Measurements from ENCODE around the gene FBXO40.

Gene FBXO40

GRCh38 chr3:121648219-121648958 lies 55.2 kb downstream of the FBXO40 start:
- Histone ChIP-seq H3K36me3 (ENCODE audit: control insufficient read depth in 2 of 2, insufficient read depth in 2 of 2, low read length in 2 of 2) (peaks cover 0 to 3% of the 10 kb centered on the region in 2 donors), H3K27ac (ENCODE audit: low read length) (no peak overlapping the region), H3K9me3 (ENCODE audit: control insufficient read depth in 2 of 2, low read length in 2 of 2) (no peaks in the 10 kb centered on the region), H3K27me3 (ENCODE audit: control insufficient read depth in 1 of 2, insufficient read depth in 2 of 2, low read length in 2 of 2) (no peaks in the 10 kb centered on the region), H3K4me1 (ENCODE audit: control insufficient read depth, insufficient read depth, low read length) (no peaks in the 10 kb centered on the region), H3K4me3 (ENCODE audit: low read length in 2 of 2) (peak overlapping the region; percentile 3 to 13), H3K9ac (ENCODE audit: low read length in 2 of 2) (no peak overlapping the region)

GRCh38 chr3:121649645-121650044 lies 56.5 kb downstream of the FBXO40 start:
- no peaks in the 10 kb centered on the region for H3K4me1 ChIP-seq (ENCODE audit: control insufficient read depth, insufficient read depth, low read length)
- no peak overlapping the region for H3K27ac ChIP-seq (ENCODE audit: low read length)
- H3K9ac ChIP-seq (ENCODE audit: low read length in 2 of 2), result no peak overlapping the region
- no peaks in the 10 kb centered on the region for H3K9me3 ChIP-seq (ENCODE audit: control insufficient read depth in 2 of 2, low read length in 2 of 2)
- no peaks in the 10 kb centered on the region for H3K27me3 ChIP-seq (ENCODE audit: control insufficient read depth in 1 of 2, insufficient read depth in 2 of 2, low read length in 2 of 2)
- H3K36me3 ChIP-seq (ENCODE audit: control insufficient read depth in 2 of 2, insufficient read depth in 2 of 2, low read length in 2 of 2), result peaks cover 0 to 1% of the 10 kb centered on the region in 2 donors
- H3K4me3 ChIP-seq (ENCODE audit: low read length in 2 of 2), result no peak overlapping the region

- H3K36me3 ChIP-seq (ENCODE audit: control insufficient read depth in 2 of 2, insufficient read depth in 2 of 2, low read length in 2 of 2), result no peaks in the 10 kb centered on the region
- H3K27ac ChIP-seq (ENCODE audit: low read length), result no peak overlapping the region
- no peak overlapping the region for H3K4me3 ChIP-seq (ENCODE audit: low read length in 2 of 2)
- H3K27me3 ChIP-seq (ENCODE audit: control insufficient read depth in 1 of 2, insufficient read depth in 2 of 2, low read length in 2 of 2), result no peaks in the 10 kb centered on the region
- H3K4me1 ChIP-seq (ENCODE audit: control insufficient read depth, insufficient read depth, low read length), result no peaks in the 10 kb centered on the region
- no peaks in the 10 kb centered on the region for H3K9me3 ChIP-seq (ENCODE audit: control insufficient read depth in 2 of 2, low read length in 2 of 2)
- H3K9ac ChIP-seq (ENCODE audit: low read length in 2 of 2), result no peak overlapping the region
Measured at GRCh38 chr3:121651684-121652083, 58.5 kb downstream of the FBXO40 start.

- no peak overlapping the region for H3K9ac ChIP-seq (ENCODE audit: low read length in 2 of 2)
- no peaks in the 10 kb centered on the region for H3K27me3 ChIP-seq (ENCODE audit: control insufficient read depth in 1 of 2, insufficient read depth in 2 of 2, low read length in 2 of 2)
- H3K36me3 ChIP-seq (ENCODE audit: control insufficient read depth in 2 of 2, insufficient read depth in 2 of 2, low read length in 2 of 2), result no peaks in the 10 kb centered on the region
- no peak overlapping the region for H3K27ac ChIP-seq (ENCODE audit: low read length)
- no peaks in the 10 kb centered on the region for H3K4me1 ChIP-seq (ENCODE audit: control insufficient read depth, insufficient read depth, low read length)
- no peak overlapping the region for H3K4me3 ChIP-seq (ENCODE audit: low read length in 2 of 2)
- H3K9me3 ChIP-seq (ENCODE audit: control insufficient read depth in 2 of 2, low read length in 2 of 2), result no peaks in the 10 kb centered on the region
Measured at GRCh38 chr3:121654493-121655385, 61.6 kb downstream of the FBXO40 start.

GRCh38 chr3:121658716-121659435 lies 65.7 kb downstream of the FBXO40 start:
- peaks cover 8 to 14% of the 10 kb centered on the region in 2 donors for H3K36me3 ChIP-seq (ENCODE audit: control insufficient read depth in 2 of 2, insufficient read depth in 2 of 2, low read length in 2 of 2)
- H3K4me1 ChIP-seq (ENCODE audit: control insufficient read depth, insufficient read depth, low read length), result no peaks in the 10 kb centered on the region
- no peak overlapping the region for H3K27ac ChIP-seq (ENCODE audit: low read length)
- H3K4me3 ChIP-seq (ENCODE audit: low read length in 2 of 2), result no peak overlapping the region
- H3K9me3 ChIP-seq (ENCODE audit: control insufficient read depth in 2 of 2, low read length in 2 of 2), result no peaks in the 10 kb centered on the region
- H3K9ac ChIP-seq (ENCODE audit: low read length in 2 of 2), result no peak overlapping the region
- no peaks in the 10 kb centered on the region for H3K27me3 ChIP-seq (ENCODE audit: control insufficient read depth in 1 of 2, insufficient read depth in 2 of 2, low read length in 2 of 2)

- peaks cover 14 to 21% of the 10 kb centered on the region in 2 donors for H3K36me3 ChIP-seq (ENCODE audit: control insufficient read depth in 2 of 2, insufficient read depth in 2 of 2, low read length in 2 of 2)
- no peaks in the 10 kb centered on the region for H3K27me3 ChIP-seq (ENCODE audit: control insufficient read depth in 1 of 2, insufficient read depth in 2 of 2, low read length in 2 of 2)
- H3K27ac ChIP-seq (ENCODE audit: low read length), result no peak overlapping the region
- H3K9me3 ChIP-seq (ENCODE audit: control insufficient read depth in 2 of 2, low read length in 2 of 2), result no peaks in the 10 kb centered on the region
- no peaks in the 10 kb centered on the region for H3K4me1 ChIP-seq (ENCODE audit: control insufficient read depth, insufficient read depth, low read length)
- H3K9ac ChIP-seq (ENCODE audit: low read length in 2 of 2), result no peak overlapping the region
- no peak overlapping the region for H3K4me3 ChIP-seq (ENCODE audit: low read length in 2 of 2)
Measured at GRCh38 chr3:121659586-121659985, 66.4 kb downstream of the FBXO40 start.

GRCh38 chr3:121660356-121661171 lies 67.4 kb downstream of the FBXO40 start, which contains the start of gene HCLS1:
Gene HCLS1, minus strand, starts transcription at chr3:121660903. Its CDS starts 2,556 bp downstream, at chr3:121658347.
- Histone ChIP-seq H3K4me1 (ENCODE audit: control insufficient read depth, insufficient read depth, low read length) (no peaks in the 10 kb centered on the region), H3K4me3 (ENCODE audit: low read length in 2 of 2) (peak within 1 kb of the TSS in 1 of 2 donors; percentile 49), H3K9me3 (ENCODE audit: control insufficient read depth in 2 of 2, low read length in 2 of 2) (no peaks in the 10 kb centered on the region), H3K9ac (ENCODE audit: low read length in 2 of 2) (no peak within 1 kb of the TSS), H3K27ac (ENCODE audit: low read length) (peak within 1 kb of the TSS; percentile 31), H3K36me3 (ENCODE audit: control insufficient read depth in 2 of 2, insufficient read depth in 2 of 2, low read length in 2 of 2) (peaks cover 20 to 30% of the 10 kb centered on the region in 2 donors), H3K27me3 (ENCODE audit: control insufficient read depth in 1 of 2, insufficient read depth in 2 of 2, low read length in 2 of 2) (no peaks in the 10 kb centered on the region)

GRCh38 chr3:121661376-121661775 lies 68.2 kb downstream of the FBXO40 start:
- H3K9me3 ChIP-seq (ENCODE audit: control insufficient read depth in 2 of 2, low read length in 2 of 2), result no peaks in the 10 kb centered on the region
- H3K27me3 ChIP-seq (ENCODE audit: control insufficient read depth in 1 of 2, insufficient read depth in 2 of 2, low read length in 2 of 2), result no peaks in the 10 kb centered on the region
- H3K4me3 ChIP-seq (ENCODE audit: low read length in 2 of 2), result no peak overlapping the region
- no peaks in the 10 kb centered on the region for H3K4me1 ChIP-seq (ENCODE audit: control insufficient read depth, insufficient read depth, low read length)
- H3K36me3 ChIP-seq (ENCODE audit: control insufficient read depth in 2 of 2, insufficient read depth in 2 of 2, low read length in 2 of 2), result peaks cover 27 to 39% of the 10 kb centered on the region in 2 donors
- peak overlapping the region; percentile 31 for H3K27ac ChIP-seq (ENCODE audit: low read length)
- H3K9ac ChIP-seq (ENCODE audit: low read length in 2 of 2), result no peak overlapping the region

- no peak overlapping the region for H3K27ac ChIP-seq (ENCODE audit: low read length)
- H3K27me3 ChIP-seq (ENCODE audit: control insufficient read depth in 1 of 2, insufficient read depth in 2 of 2, low read length in 2 of 2), result no peaks in the 10 kb centered on the region
- no peak overlapping the region for H3K4me3 ChIP-seq (ENCODE audit: low read length in 2 of 2)
- no peaks in the 10 kb centered on the region for H3K9me3 ChIP-seq (ENCODE audit: control insufficient read depth in 2 of 2, low read length in 2 of 2)
- H3K9ac ChIP-seq (ENCODE audit: low read length in 2 of 2), result no peak overlapping the region
- H3K36me3 ChIP-seq (ENCODE audit: control insufficient read depth in 2 of 2, insufficient read depth in 2 of 2, low read length in 2 of 2), result peaks cover 40 to 49% of the 10 kb centered on the region in 2 donors
- H3K4me1 ChIP-seq (ENCODE audit: control insufficient read depth, insufficient read depth, low read length), result no peaks in the 10 kb centered on the region
Measured at GRCh38 chr3:121662742-121663141, 69.6 kb downstream of the FBXO40 start.

Measured in stomach smooth muscle (tissue), 2 donors.